HAP-1 (cell line): ENCODE measurements around the gene PIWIL4.

Source experiments
- DNase-seq, 2 experiments: peaks; one replicate each; pipeline ENCODE4 v3.0.0-alpha.2; 2016 to 2020; ENCODE audit warnings: low spot score in 2 of 2
- H3K27me3 ChIP-seq: fragments of 250-450 bp; sonication (Bioruptor Pico); 2 replicates; pipeline ENCODE4 v1.5.1; 2020; ENCODE audit warnings: low read depth, mild to moderate bottlenecking, moderate library complexity
- H3K36me3 ChIP-seq: fragments of 250-450 bp; sonication (Bioruptor Pico); replicated peaks from 2 replicates; pipeline ENCODE4 v1.5.1; 2020; ENCODE audit warnings: mild to moderate bottlenecking
- H3K4me1 ChIP-seq: fragments of 250-450 bp; sonication (Bioruptor Pico); 2 replicates; pipeline ENCODE4 v1.5.1; 2020; ENCODE audit warnings: mild to moderate bottlenecking
- H3K4me3 ChIP-seq: fragments of 250-450 bp; sonication (Bioruptor Pico); 2 replicates; pipeline ENCODE4 v1.5.1; 2020; ENCODE audit warnings: mild to moderate bottlenecking, moderate library complexity
- H3K9me3 ChIP-seq: fragments of 250-450 bp; sonication (Bioruptor Pico); 2 replicates; pipeline ENCODE4 v1.5.1; 2020; ENCODE audit warnings: mild to moderate bottlenecking, moderate library complexity
- in situ Hi-C: fragments of 300-500 bp; cut with MboI; formaldehyde crosslinking; loops from 3 replicates; pipeline ENCODE4 v1.14.3; 2020; ENCODE audit warnings: low sequenced_read_pairs, inconsistent platforms, mixed read lengths

The PIWIL4 gene

GRCh38 chr11:94657629-94658028 is 90.5 kb downstream of the PIWIL4 start:
- no peak for DNase-seq
- in situ Hi-C loops: no loop called here
- H3K9me3 ChIP-seq: no peaks in the 10 kb centered on the region
- peaks cover 8% of the 10 kb centered on the region; the same call in 1 of the 2 replicates for H3K27me3 ChIP-seq
- no peaks in the 10 kb centered on the region for H3K4me1 ChIP-seq
- no peak overlapping the region for H3K4me3 ChIP-seq
- no peaks in the 10 kb centered on the region for H3K36me3 ChIP-seq

- in situ Hi-C loops: no loop called here
- Histone ChIP-seq H3K27me3 (peaks cover 8% of the 10 kb centered on the region; the same call in 1 of the 2 replicates), H3K4me1 (no peaks in the 10 kb centered on the region), H3K36me3 (no peaks in the 10 kb centered on the region), H3K4me3 (no peak overlapping the region), H3K9me3 (no peaks in the 10 kb centered on the region)
- DNase-seq: no peak
Observed at GRCh38 chr11:94658386-94658785, 91.2 kb downstream of the PIWIL4 start.

DNA sequence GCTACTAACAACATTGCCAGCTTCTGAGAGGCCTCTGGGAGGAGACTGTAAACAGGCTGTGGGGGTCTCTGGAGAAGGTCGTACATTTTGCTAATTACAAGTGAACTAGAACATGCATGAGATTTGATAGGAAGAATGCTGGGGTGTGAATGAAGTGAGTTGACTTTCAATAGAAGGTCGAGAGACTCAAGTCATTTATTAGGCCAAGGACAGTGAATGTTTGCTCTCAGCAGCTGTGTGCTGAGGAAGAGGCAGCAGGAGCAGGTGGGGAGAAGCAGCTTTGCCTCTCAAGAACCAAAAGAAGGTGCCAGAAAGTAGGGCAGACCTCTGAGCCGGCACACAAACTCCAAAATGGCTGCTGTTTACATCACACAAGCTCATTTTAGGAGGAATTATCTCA is 91.7 kb downstream of the PIWIL4 start:
- no peaks in the 10 kb centered on the region for H3K36me3 ChIP-seq
- peaks cover 8% of the 10 kb centered on the region; the same call in 1 of the 2 replicates for H3K27me3 ChIP-seq
- no peaks in the 10 kb centered on the region for H3K9me3 ChIP-seq
- DNase-seq: no peak
- H3K4me1 ChIP-seq: no peaks in the 10 kb centered on the region
- in situ Hi-C loops: no loop called here
- no peak overlapping the region for H3K4me3 ChIP-seq

- in situ Hi-C loops: no loop called here
- H3K36me3 ChIP-seq: no peaks in the 10 kb centered on the region
Observed at GRCh38 chr11:94661444-94661843, 94.3 kb downstream of the PIWIL4 start.

GRCh38 chr11:94662065-94662779 is 95.1 kb downstream of the PIWIL4 start:
- Histone ChIP-seq H3K36me3 (no peaks in the 10 kb centered on the region), H3K9me3 (no peaks in the 10 kb centered on the region), H3K4me1 (no peaks in the 10 kb centered on the region), H3K27me3 (peaks cover 8% of the 10 kb centered on the region; the same call in 1 of the 2 replicates), H3K4me3 (no peak overlapping the region)
- in situ Hi-C loops: no loop called here
- DNase-seq: no peak

More at GRCh38 chr11:94661444-94661843, 94.3 kb downstream of the PIWIL4 start:
- Histone ChIP-seq H3K9me3 (no peaks in the 10 kb centered on the region), H3K4me3 (no peak overlapping the region), H3K27me3 (peaks cover 8% of the 10 kb centered on the region; the same call in 1 of the 2 replicates), H3K4me1 (no peaks in the 10 kb centered on the region)
- DNase-seq: no peak

- DNase-seq: no peak
- Histone ChIP-seq H3K4me3 (no peak overlapping the region), H3K4me1 (no peaks in the 10 kb centered on the region), H3K36me3 (no peaks in the 10 kb centered on the region), H3K9me3 (no peaks in the 10 kb centered on the region), H3K27me3 (peaks cover 8% of the 10 kb centered on the region; the same call in 1 of the 2 replicates)
- in situ Hi-C loops: no loop called here
Observed at GRCh38 chr11:94662846-94663390, 95.8 kb downstream of the PIWIL4 start.

- Histone ChIP-seq H3K4me3 (no peak overlapping the region), H3K27me3 (peaks cover 7% of the 10 kb centered on the region; the same call in 1 of the 2 replicates), H3K4me1 (no peaks in the 10 kb centered on the region), H3K9me3 (no peaks in the 10 kb centered on the region), H3K36me3 (no peaks in the 10 kb centered on the region)
- no peak for DNase-seq
- in situ Hi-C loops: no loop called here
Observed at GRCh38 chr11:94664346-94664745, 97.2 kb downstream of the PIWIL4 start.

DNA sequence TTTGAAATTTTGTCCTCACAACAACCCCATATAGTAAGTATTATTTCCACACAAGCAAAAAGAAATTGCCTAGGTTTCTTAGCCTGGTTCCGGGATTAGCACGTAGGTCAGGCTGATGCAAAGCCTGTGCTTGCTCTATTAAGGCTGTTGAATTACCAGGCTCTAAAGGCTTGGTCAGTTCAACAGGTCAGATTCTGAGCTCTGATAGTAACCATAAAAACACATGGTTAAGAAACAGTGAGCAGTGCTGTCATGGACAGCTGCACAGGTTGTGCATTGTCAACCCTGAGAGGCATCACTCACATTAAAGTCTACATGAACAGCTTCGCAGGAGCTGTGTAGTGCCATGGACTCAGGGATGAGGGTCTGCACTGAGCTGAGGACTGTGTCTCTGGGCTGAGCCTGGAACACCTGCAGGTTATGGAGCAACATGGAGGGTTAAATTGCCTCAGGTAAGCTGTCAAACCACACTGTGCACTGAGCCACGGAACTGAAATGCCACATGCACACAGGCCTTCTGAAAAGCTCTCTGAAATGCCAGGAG is 98.0 kb downstream of the PIWIL4 start:
- Histone ChIP-seq H3K4me3 (no peak overlapping the region), H3K9me3 (no peaks in the 10 kb centered on the region), H3K4me1 (no peaks in the 10 kb centered on the region), H3K36me3 (no peaks in the 10 kb centered on the region), H3K27me3 (0 out of 2 replicates have a peak, but pooled peaks cover under 1% of the 10 kb centered on the region)
- no peak for DNase-seq
- in situ Hi-C loops: no loop called here

GRCh38 chr11:94666792-94667721 is 99.9 kb downstream of the PIWIL4 start:
- Histone ChIP-seq H3K27me3 (no peaks in the 10 kb centered on the region), H3K9me3 (no peaks in the 10 kb centered on the region), H3K4me1 (no peaks in the 10 kb centered on the region), H3K36me3 (no peaks in the 10 kb centered on the region), H3K4me3 (no peak overlapping the region)
- in situ Hi-C loops: no loop called here
- DNase-seq: no peak

- in situ Hi-C loops: no loop called here
- Histone ChIP-seq H3K4me1 (no peaks in the 10 kb centered on the region), H3K27me3 (no peaks in the 10 kb centered on the region), H3K4me3 (no peak overlapping the region), H3K36me3 (no peaks in the 10 kb centered on the region), H3K9me3 (no peaks in the 10 kb centered on the region)
- no peak for DNase-seq
Observed at GRCh38 chr11:94668212-94668793, 101.1 kb downstream of the PIWIL4 start.

DNA sequence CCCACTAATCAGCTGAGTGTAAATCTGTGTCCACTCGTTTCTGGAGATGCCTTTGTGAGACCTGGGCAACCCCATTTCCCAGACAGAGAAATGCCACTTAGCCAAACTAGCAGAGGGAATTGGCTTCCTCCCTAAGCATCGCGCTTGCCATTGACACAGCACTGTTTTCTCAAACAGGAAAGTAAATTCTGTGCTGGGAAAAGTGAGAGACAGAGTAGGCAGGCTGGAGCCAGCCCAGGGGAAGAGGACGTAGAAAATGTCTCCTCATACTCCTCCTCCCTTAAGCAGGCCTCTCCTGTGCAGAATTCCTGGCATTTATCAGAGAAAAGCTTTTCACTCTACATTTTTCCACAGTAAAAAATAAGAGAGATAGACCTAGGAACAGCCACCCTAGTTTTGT is 101.9 kb downstream of the PIWIL4 start:
- no peak overlapping the region for H3K4me3 ChIP-seq
- no peaks in the 10 kb centered on the region for H3K27me3 ChIP-seq
- DNase-seq: no peak
- in situ Hi-C loops: no loop called here
- no peaks in the 10 kb centered on the region for H3K9me3 ChIP-seq
- no peaks in the 10 kb centered on the region for H3K36me3 ChIP-seq
- H3K4me1 ChIP-seq: no peaks in the 10 kb centered on the region
